ENCODE results near the gene PA2G4.

GRCh38 chr12:56134897-56135296 is 30.5 kb downstream of the PA2G4 start:
- TF ChIP-seq CTCF (IDR thresholded peaks at IDR 0.05): no peak
- no peak for TF ChIP-seq ZFX (IDR thresholded peaks at IDR 0.05; ENCODE audit: borderline replicate concordance)
